ENCODE measurements around the gene MYG1. TPM values are rescaled to one million over a fixed set of nuclear protein-coding genes. Genes with fewer than 3 reads are reported as not detected.

MYG1 gene
- total RNA-seq, 1 donor: 39.5 TPM

DNA sequence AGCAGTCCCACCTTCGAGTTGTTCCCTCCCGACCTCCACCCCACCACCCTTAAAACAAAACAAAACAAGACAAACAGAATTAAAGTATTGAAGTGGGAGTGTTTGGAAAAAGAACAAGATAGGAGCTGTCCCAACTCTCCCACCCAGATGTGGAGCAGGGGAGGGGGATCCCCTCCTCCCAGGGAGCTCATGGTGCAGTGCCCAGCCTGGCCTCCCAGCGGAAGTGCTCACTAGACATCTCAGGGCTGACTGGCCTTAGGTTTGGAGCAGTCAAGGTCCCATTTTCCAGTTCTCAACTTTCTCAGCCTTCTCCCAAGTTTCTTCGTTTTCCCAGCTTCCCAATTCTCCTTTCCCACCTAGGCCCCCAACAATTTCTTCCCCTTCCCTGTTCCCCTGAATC is 33.8 kb downstream of the MYG1 start:
- TF ChIP-seq, protein P1, sequence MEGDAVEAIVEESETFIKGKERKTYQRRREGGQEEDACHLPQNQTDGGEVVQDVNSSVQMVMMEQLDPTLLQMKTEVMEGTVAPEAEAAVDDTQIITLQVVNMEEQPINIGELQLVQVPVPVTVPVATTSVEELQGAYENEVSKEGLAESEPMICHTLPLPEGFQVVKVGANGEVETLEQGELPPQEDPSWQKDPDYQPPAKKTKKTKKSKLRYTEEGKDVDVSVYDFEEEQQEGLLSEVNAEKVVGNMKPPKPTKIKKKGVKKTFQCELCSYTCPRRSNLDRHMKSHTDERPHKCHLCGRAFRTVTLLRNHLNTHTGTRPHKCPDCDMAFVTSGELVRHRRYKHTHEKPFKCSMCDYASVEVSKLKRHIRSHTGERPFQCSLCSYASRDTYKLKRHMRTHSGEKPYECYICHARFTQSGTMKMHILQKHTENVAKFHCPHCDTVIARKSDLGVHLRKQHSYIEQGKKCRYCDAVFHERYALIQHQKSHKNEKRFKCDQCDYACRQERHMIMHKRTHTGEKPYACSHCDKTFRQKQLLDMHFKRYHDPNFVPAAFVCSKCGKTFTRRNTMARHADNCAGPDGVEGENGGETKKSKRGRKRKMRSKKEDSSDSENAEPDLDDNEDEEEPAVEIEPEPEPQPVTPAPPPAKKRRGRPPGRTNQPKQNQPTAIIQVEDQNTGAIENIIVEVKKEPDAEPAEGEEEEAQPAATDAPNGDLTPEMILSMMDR (IDR thresholded peaks at IDR 0.05; ENCODE audit: insufficient read depth, low read length): no peak
- no peak for DNase-seq (ENCODE audit: low read depth)
- H3K4me3 ChIP-seq (ENCODE audit: low read depth, low read length): no peak overlapping the region

DNA sequence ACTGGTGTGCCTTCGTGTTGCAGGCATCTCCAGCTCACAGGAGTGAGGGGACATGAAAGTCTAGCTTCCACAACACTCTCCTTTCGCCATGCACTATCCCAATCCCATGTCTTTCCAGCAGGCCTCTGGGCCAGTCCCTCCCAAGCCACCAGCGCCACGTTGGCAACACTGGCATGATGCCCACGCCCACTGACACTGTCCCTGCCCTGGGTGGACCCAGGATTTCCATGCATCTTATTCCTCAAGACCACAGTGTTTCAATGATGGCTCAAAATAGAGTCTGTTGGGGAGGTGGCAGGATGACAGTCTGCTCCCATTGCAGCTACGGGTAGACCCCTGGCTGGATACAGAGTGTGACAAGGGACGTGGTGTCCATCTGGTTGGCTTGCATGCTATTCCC is 34.4 kb downstream of the MYG1 start:
- TF ChIP-seq, protein P1 (IDR thresholded peaks at IDR 0.05; ENCODE audit: insufficient read depth, low read length): no peak
- no peak overlapping the region for H3K4me3 ChIP-seq (ENCODE audit: low read depth, low read length)
- no peak for DNase-seq (ENCODE audit: low read depth)

DNA sequence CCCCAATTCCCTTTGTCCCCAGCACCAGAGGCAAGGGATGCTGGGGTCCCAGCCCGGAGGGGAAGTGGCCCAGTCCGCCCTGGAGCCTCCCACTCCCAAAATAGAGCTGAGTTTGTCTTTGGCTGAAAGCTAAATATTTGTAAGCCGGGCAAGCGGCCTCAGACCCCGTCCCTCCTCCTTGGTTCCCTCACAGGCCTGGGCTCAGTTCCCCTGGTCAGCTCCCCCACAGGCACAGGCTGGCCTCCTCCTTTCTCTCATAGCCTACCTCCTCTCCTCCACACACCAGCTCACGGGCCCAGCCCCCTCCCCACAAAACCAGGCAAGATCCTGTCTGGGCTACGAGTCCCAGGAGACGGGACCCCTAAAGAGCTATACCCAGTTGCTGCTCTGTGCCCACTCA is 35.3 kb downstream of the MYG1 start:
- TF ChIP-seq, protein P1 (IDR thresholded peaks at IDR 0.05; ENCODE audit: insufficient read depth, low read length): no peak
- DNase-seq (ENCODE audit: low read depth): no peak

DNA sequence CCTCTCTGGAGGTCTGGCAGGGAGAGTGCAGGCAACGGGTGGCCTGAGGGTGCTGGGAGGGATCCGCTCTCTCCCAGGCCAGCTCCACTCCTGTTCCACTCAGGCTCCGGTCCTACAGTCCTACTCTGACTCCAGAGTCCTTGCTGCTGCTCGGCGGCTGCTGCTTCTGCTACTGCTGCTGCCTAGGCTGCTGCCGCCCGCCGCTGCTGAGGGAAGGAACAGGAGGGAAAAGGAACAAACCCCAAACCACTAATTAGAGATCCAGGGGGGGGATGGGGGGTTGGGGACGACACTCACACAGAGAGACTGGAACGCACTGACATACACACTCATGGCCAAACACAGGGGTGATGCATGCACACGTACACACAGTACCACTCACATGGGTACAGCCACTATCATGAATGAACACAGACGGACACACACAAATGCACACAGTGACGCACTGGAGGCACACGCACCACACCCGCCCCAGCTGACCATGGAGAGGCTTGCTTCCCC is 36.7 kb downstream of the MYG1 start, which contains the start of gene SP7:
Gene SP7 (minus strand): TSS at position 174 of the 501 bp plus-strand sequence. CDS start 708 bp downstream, outside the sequence.
- TF ChIP-seq, protein P1 (IDR thresholded peaks at IDR 0.05; ENCODE audit: insufficient read depth, low read length): no peak
- DNase-seq (ENCODE audit: low read depth): no peak
- no peak within 1 kb of the TSS for H3K4me3 ChIP-seq (ENCODE audit: low read depth, low read length)

More for the DNA sequence above, 35.3 kb downstream of the MYG1 start:
- H3K4me3 ChIP-seq (ENCODE audit: low read depth, low read length): no peak overlapping the region

DNA sequence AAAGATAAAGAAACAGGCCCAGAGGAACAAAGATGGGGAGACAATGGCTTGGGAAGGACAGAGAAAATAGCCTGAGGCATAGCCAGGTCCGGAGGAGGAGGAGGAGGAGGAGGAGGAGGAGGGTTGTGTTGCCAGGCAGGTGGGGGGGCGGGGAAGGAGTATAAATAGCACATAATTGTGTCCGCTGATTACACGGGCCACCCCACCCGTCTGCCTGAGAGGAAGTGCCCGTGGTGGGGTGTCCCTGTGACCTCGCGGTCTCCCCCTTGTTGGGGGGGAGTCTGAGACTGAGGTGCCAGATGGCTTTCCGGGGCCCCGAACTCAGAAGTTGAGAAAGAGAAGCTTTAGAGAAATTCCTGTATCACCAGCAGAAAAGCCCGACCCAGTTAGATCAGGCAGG is 38.5 kb downstream of the MYG1 start:
- TF ChIP-seq, protein P1 (IDR thresholded peaks at IDR 0.05; ENCODE audit: insufficient read depth, low read length): no peak
- H3K4me3 ChIP-seq (ENCODE audit: low read depth, low read length): no peak overlapping the region
- DNase-seq (ENCODE audit: low read depth): no peak

DNA sequence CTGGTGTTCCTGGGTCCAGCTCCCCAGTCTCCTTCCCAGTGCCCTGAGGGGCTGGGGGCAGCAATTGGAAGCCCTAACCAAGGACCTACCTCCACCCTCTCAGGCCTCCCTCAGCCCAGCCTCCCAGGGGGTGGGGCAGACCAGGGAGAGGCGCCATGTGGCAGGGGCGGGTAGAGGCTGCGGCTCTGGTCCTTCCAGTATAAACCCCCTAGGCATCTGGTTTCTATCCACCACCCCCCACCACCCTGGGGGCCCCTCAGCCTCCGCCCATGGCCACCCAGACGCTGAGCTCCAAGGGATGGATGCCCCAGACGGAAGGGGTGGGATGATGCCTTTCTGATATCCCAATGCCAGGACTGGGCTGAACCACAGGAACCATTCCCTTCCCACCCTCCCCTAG is 39.4 kb downstream of the MYG1 start:
- no peak for DNase-seq (ENCODE audit: low read depth)
- TF ChIP-seq, protein P1 (IDR thresholded peaks at IDR 0.05; ENCODE audit: insufficient read depth, low read length): no peak

GRCh38 chr12:53340398-53340797 is 40.9 kb downstream of the MYG1 start:
- TF ChIP-seq, protein P1 (IDR thresholded peaks at IDR 0.05; ENCODE audit: insufficient read depth, low read length): no peak
- no peak for DNase-seq (ENCODE audit: low read depth)
- no peak overlapping the region for H3K4me3 ChIP-seq (ENCODE audit: low read depth, low read length)

More for the DNA sequence above, 39.4 kb downstream of the MYG1 start:
- H3K4me3 ChIP-seq (ENCODE audit: low read depth, low read length): no peak overlapping the region
